MM.1S (cell line): ENCODE results near the gene SCNN1B.

Experiments
- DNase-seq: peaks from one replicate; pipeline ENCODE4 v3.0.0-alpha.2; 2015
- H2AFZ ChIP-seq: fragments of 300-600 bp; sonication (generic); 2 replicates; pipeline ENCODE4 v1.6.0; 2016; ENCODE audit warnings: antibody characterized with exemption, low read length
- H3F3A ChIP-seq: fragments of 300-600 bp; sonication (generic); 2 replicates; pipeline ENCODE4 v1.6.1; 2016; ENCODE audit warnings: mild to moderate bottlenecking, antibody characterized with exemption, low read length, moderate library complexity, mixed read lengths; ENCODE audit not compliant: insufficient read depth
- H3K27ac ChIP-seq: fragments of 300-600 bp; sonication (generic); 2 replicates; pipeline ENCODE4 v1.5.1; 2016; ENCODE audit warnings: mild to moderate bottlenecking, low read length
- H3K27me3 ChIP-seq: fragments of 300-600 bp; sonication (generic); replicated peaks from 2 replicates; pipeline ENCODE4 v1.6.0; 2016; ENCODE audit warnings: low read length; ENCODE audit not compliant: insufficient read depth
- H3K36me3 ChIP-seq: fragments of 300-600 bp; sonication (generic); replicated peaks from 2 replicates; pipeline ENCODE4 v1.6.1; 2016; ENCODE audit warnings: mild to moderate bottlenecking, low read length, mixed read lengths; ENCODE audit not compliant: insufficient read depth
- H3K4me1 ChIP-seq: fragments of 300-600 bp; sonication (generic); 2 replicates; pipeline ENCODE4 v1.6.1; 2016; ENCODE audit warnings: low read length, mixed read lengths
- H3K4me2 ChIP-seq: fragments of 300-600 bp; sonication (generic); 2 replicates; pipeline ENCODE4 v1.6.0; 2016; ENCODE audit warnings: low read depth, low read length
- H3K4me3 ChIP-seq: fragments of 300-600 bp; sonication (generic); 2 replicates; pipeline ENCODE4 v1.5.1; 2016; ENCODE audit warnings: low read length, mixed read lengths
- H3K79me2 ChIP-seq: fragments of 300-600 bp; sonication (generic); 2 replicates; pipeline ENCODE4 v1.6.1; 2016; ENCODE audit warnings: mixed run types, low read length, mixed read lengths
- H3K9ac ChIP-seq: fragments of 300-600 bp; sonication (generic); 2 replicates; pipeline ENCODE4 v1.6.1; 2016; ENCODE audit warnings: low read length, mixed read lengths
- H3K9me2 ChIP-seq: fragments of 300-600 bp; sonication (generic); replicated peaks from 2 replicates; pipeline ENCODE4 v1.6.1; 2016; ENCODE audit warnings: mild to moderate bottlenecking, low read length, mixed read lengths; ENCODE audit not compliant: insufficient read depth
- H3K9me3 ChIP-seq: fragments of 300-600 bp; sonication (generic); replicated peaks from 2 replicates; pipeline ENCODE4 v1.6.1; 2016; ENCODE audit warnings: mild to moderate bottlenecking, low read length, mixed read lengths; ENCODE audit not compliant: insufficient read depth
- H4K20me1 ChIP-seq: fragments of 300-600 bp; sonication (generic); 2 replicates; pipeline ENCODE4 v1.6.1; 2016; ENCODE audit warnings: mild to moderate bottlenecking, low read length, moderate library complexity, mixed read lengths; ENCODE audit not compliant: insufficient read depth
- CTCF ChIP-seq: fragments of 300-600 bp; sonication (generic); IDR thresholded peaks from 2 replicates; pipeline ENCODE4 v1.5.1; 2016; ENCODE audit warnings: antibody characterized with exemption, low read length, mixed read lengths
- EZH2 ChIP-seq: fragments of 300-600 bp; sonication (generic); optimal IDR thresholded peaks from 2 replicates; pipeline ENCODE3; 2017; ENCODE audit warnings: low read depth, mild to moderate bottlenecking, antibody characterized with exemption, low read length, mixed read lengths
- EZH2phosphoT487 ChIP-seq: fragments of 300-600 bp; sonication (generic); IDR thresholded peaks from 2 replicates; pipeline ENCODE4 v1.6.1; 2018; ENCODE audit warnings: antibody characterized with exemption, low read length

The SCNN1B gene

GRCh38 chr16:23267647-23268046 is 34.5 kb upstream of the SCNN1B start:
- no peak for TF ChIP-seq EZH2phosphoT487
- TF ChIP-seq EZH2, result no peak
- TF ChIP-seq CTCF, result no peak
- no peaks in the 10 kb centered on the region for H4K20me1 ChIP-seq
- H2AFZ ChIP-seq, result no peak overlapping the region
- H3K27ac ChIP-seq, result no peak overlapping the region
- no peaks in the 10 kb centered on the region for H3K9me3 ChIP-seq
- H3K4me1 ChIP-seq, result no peaks in the 10 kb centered on the region
- DNase-seq, result no peak
- no peak overlapping the region for H3K9ac ChIP-seq
- H3F3A ChIP-seq, result no peaks in the 10 kb centered on the region
- H3K4me3 ChIP-seq, result no peak overlapping the region
- no peaks in the 10 kb centered on the region for H3K27me3 ChIP-seq
- no peaks in the 10 kb centered on the region for H3K36me3 ChIP-seq
- H3K79me2 ChIP-seq, result no peaks in the 10 kb centered on the region
- H3K9me2 ChIP-seq, result no peaks in the 10 kb centered on the region
- H3K4me2 ChIP-seq, result no peak overlapping the region

GRCh38 chr16:23268561-23268960 is 33.5 kb upstream of the SCNN1B start:
- H3K27me3 ChIP-seq, result no peaks in the 10 kb centered on the region
- H3K36me3 ChIP-seq, result no peaks in the 10 kb centered on the region
- H3K79me2 ChIP-seq, result no peaks in the 10 kb centered on the region
- DNase-seq, result no peak
- no peaks in the 10 kb centered on the region for H4K20me1 ChIP-seq
- no peak overlapping the region for H3K27ac ChIP-seq
- no peak overlapping the region for H2AFZ ChIP-seq
- TF ChIP-seq EZH2 (no peak), CTCF (no peak), EZH2phosphoT487 (no peak)
- H3K4me1 ChIP-seq, result no peaks in the 10 kb centered on the region
- H3K9me2 ChIP-seq, result no peaks in the 10 kb centered on the region
- no peaks in the 10 kb centered on the region for H3F3A ChIP-seq
- H3K4me3 ChIP-seq, result no peak overlapping the region
- H3K9ac ChIP-seq, result no peak overlapping the region
- H3K9me3 ChIP-seq, result no peaks in the 10 kb centered on the region
- H3K4me2 ChIP-seq, result peak overlapping the region; percentile 7; the same call in 1 of the 2 replicates

GRCh38 chr16:23269248-23269953 is 32.7 kb upstream of the SCNN1B start:
- Histone ChIP-seq H3K9me2 (no peaks in the 10 kb centered on the region), H3K4me3 (no peak overlapping the region), H3K4me1 (no peaks in the 10 kb centered on the region), H3K27me3 (no peaks in the 10 kb centered on the region), H4K20me1 (no peaks in the 10 kb centered on the region), H2AFZ (peak overlapping the region; percentile 27; the same call in 1 of the 2 replicates), H3K79me2 (no peaks in the 10 kb centered on the region), H3K9ac (no peak overlapping the region), H3K9me3 (no peaks in the 10 kb centered on the region), H3K36me3 (no peaks in the 10 kb centered on the region), H3F3A (no peaks in the 10 kb centered on the region), H3K4me2 (peak overlapping the region; percentile 7; the same call in 1 of the 2 replicates), H3K27ac (no peak overlapping the region; the same call in 1 of the 2 replicates)
- DNase-seq, result no peak
- TF ChIP-seq EZH2 (no peak), EZH2phosphoT487 (no peak), CTCF (no peak)
